Effector CD8-positive, alpha-beta T cell (primary cell): ENCODE measurements around the gene KSR1.
"Not testable (repeated sequence)": the region's sequence is repeated elsewhere in the genome, so short reads cannot be mapped to it uniquely, and the experiment has no call there.

Experiments
- DNase-seq: peaks from one replicate; lab custom pipeline; 2025; lab: John Stamatoyannopoulos, UW

The KSR1 gene

DNA sequence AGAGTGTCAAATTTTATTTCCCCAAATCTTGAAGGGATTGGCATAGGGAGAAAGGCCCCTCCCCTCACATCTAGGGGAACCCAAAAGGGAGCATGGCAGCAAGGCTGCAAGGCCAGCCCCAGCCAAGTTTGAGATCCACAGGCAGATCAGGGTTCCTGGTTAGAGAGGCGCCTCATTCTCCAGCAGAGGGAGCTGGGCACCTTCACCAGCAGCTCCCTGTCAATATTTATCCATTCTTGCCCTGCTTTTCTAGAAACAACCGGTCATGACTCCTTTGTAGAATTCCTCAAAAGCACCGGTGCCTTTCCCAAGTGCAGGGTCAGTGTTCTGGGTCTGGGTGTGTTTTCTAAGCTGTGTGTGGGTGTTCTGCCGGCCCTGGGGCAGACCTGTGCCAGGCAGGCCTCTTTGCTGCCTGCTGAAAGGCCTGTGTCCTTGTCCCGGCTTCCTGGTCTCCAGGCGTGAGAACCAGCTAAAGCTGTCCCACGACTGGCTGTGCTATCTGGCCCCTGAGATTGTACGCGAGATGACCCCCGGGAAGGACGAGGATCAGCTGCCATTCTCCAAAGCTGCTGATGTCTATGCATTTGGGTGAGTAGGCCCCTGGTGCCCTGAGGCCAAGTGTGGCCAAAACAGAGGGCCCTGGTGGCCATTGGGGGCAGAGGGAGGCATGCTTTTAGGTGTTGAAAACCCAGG is 153.5 kb downstream of the KSR1 start:
- DNase-seq, result no peak

DNA sequence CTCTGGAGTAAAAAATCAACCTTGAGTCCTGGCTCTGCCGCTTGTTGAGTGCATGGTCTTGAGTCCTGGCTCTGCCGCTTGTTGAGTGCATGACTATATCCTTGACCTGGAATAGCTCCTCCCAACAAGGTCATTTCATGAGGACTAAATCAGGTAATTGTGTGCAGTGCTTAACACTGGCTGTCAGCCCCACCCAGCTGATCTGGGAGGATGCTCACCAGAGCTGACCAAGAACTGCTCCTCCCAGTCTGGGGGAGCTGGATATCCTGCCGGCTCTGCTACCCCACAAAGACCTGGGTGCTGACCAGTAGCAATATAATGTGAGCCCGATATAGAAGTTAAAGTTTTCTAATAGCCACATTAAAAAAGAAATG is 154.0 kb downstream of the KSR1 start:
- DNase-seq, result no peak

DNA sequence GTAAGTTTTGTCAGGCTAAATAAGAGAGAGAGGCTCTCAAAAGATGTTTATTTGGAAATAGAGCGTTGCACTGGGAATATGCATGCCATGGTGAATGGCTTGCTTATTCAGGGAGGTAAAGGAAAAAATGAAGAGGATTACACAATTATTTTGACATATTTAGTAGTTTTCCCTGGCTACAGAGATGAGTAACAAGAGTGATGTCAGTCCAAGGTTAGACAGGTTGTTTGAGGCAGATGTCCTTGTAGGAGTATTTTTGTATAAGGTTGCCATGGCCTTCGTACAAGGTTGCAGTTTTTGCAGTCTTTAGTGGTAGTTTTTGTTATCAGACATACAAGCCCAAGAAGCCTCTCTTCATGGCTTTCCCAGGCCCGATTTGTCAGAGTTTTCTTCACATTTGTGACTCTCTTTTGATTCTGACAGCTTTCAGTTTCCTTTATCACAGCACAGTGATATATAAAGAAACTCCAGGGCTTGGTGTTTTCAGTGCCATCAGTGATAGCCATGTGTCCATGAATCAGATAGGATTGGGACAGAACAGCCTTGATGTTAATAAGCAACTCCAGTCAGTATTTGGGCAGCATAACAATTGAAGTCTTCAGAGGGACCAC is 156.0 kb downstream of the KSR1 start:
- no peak for DNase-seq

GRCh38 chr17:27613433-27613832 is 157.2 kb downstream of the KSR1 start:
- no peak for DNase-seq

- DNase-seq, result no peak
Measured at GRCh38 chr17:27615121-27615520, 158.9 kb downstream of the KSR1 start.

- no peak for DNase-seq
Measured at GRCh38 chr17:27616414-27616813, 160.2 kb downstream of the KSR1 start.

GRCh38 chr17:27618417-27618816 is 162.2 kb downstream of the KSR1 start:
- no peak for DNase-seq

DNA sequence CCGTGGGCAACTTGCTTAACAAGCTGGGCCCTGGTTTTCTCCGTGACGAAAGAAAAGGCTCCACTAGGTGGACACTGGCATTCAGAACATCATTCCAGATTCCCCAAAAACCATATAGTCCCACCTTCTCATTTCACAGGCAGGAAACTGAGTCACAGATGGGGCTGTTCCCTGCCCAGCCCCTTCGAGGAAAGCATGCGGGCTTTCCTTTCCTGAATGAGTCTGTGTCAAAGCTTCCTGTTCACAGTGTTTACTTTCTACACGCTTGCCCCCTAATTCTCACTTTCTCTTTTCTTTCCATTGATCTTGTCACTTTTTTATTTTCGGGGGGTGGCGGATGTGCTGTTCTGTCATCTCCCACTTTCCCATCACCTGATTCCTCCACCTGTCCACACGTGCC is 164.5 kb downstream of the KSR1 start:
- DNase-seq, result no peak

GRCh38 chr17:27621536-27621935 is 165.3 kb downstream of the KSR1 start:
- DNase-seq, result no peak

DNA sequence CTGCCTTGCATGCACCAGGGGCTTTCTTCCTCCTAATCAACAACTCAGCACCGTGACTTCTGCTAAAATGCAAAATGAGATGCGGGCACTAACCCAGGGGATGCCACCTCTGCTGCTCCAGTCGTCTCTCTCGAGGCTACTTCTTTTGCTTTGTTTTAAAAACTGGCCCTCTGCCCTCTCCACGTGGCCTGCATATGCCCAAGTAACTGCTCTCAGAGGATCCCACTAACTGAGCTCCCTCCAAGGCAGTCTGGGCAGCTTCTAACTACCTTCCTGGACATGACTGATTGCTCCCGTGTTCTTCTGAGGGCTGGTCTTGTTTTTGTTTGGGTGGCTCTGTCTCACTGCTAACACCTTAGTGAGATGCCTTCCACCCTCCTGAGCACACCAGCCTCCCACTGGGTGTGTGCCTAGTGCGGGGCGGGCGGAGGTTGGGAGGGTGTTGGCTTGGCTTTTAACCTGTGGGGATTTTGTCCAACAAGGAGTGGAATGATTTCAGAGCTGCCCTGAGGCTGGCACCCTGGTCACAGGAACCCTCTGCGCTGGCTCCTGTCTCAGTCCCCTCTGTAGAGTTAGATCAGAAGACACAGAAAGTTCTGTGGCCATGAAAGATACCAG is 165.8 kb downstream of the KSR1 start:
- no peak for DNase-seq

- no peak for DNase-seq
Measured at GRCh38 chr17:27622986-27623385, 166.7 kb downstream of the KSR1 start.

DNA sequence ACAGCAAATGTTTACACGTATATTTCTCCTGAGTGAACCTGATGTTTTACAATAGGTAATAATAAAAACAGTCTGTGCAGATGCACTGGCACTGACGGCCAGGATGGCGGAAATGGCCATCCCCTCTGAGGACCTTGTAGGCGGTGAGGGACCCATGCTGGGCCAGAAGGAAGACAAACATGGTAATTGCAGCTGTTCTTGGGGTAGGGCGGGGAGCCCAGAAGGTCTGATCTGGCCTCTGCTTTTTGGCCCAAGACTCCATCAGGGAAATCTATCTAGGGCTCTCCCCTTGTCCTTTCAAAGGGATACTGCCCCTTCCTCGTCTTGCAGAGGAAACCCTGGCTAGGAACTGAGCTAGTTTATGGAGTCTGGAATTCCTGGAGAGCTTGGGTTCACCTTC is 167.4 kb downstream of the KSR1 start:
- DNase-seq, result no peak

DNA sequence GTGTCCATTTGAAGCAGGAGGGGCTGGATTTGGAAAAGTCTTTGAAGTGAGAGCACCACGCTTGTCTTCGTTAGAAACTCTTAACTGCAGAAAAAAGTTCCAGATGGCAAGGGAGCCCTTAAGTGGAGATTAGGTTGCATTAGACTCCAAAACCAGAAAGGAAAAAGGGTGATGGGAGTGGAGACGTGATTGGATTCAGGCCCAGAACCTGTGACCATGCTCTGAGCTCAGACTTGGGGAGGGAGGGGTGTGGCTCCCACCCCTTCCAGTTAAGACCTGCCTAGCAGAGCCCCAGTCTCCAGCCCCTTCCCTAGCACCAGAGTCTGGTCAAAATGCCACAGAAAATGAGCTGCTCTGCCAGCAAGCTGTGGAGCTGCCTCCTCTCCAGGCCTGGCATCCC is 168.3 kb downstream of the KSR1 start:
- DNase-seq, result no peak

- DNase-seq, result no peak
Measured at GRCh38 chr17:27625856-27626255, 169.6 kb downstream of the KSR1 start.

GRCh38 chr17:27627514-27627913 is 171.3 kb downstream of the KSR1 start:
- DNase-seq, result no peak

DNA sequence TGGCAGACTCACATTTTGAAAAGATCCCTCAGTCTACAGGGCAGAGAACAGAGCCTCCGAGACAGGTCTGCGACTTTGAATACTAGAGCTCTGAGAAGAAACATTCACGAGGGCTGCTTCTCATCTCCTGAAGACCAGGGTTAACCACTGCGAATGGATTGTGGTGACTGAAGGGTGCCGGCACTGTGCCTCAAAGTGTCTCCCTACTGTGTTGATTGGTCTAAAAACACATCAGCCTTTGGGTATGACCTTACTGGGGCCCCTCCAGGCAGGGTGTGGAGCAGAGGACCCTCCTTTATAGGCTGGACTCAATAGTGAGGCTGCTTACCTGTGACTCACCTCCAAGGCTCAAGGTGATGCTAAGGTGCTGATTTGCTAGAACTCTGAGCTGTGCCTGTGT is 172.1 kb downstream of the KSR1 start:
- no peak for DNase-seq

DNA sequence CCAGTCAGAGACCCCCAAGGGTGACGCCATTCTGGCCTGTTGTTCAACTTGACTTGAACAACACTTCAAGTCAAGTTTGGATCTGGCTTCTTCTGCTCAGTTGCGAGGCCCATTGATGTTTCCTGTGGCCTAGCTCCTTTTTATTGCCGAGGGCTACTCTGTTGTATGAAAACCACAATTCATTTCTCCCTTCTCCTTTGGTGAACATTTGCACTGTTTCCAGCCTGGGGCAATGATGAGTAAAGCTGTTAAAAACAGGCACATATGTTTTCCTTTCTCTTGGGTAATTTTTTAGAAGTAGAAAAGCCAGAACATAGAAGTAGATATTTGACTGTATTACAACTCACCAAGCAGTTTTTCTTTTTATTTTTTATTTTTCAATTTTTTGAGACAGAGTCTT is 173.0 kb downstream of the KSR1 start:
- DNase-seq, result not testable (repeated sequence)

DNA sequence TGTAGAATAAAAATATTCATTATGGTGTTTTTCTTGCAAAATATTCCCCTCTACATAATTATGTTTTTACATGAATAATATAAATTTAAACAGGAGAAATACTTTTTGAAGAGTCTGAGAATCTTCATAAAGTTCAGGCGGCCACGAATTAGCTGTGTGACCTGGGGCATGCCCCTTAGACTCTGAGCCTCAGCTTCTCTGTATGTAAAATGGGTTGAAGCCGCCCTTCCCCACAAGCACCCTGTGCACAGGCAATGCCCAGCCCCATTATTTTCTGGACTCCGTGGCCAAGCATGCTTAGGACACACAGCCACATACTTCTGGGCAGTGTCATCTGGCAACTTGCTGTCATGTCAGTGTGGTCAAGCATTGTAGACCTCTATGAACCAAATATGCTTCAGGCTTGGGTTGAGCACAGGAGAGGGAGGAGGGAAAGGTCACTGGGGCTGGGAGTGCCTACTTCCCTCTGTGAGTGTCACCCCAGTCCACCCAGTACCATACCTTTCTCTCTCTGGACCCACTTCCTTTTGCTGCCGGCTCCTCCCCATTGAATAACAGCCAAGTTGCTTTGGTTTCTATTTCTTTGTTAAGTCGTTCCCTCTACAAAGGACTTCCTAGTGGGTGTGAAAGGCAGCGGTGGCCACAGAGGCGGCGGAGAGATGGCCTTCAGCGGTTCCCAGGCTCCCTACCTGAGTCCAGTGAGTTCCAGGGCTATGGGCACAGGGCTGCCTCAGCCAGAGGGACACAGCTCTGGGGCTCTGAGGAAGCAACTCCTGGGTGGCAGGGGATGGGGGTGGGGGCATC is 174.6 kb downstream of the KSR1 start, which contains the start of gene LGALS9:
TSS of gene LGALS9 (plus strand) at position 582 of the 804 bp plus-strand sequence. CDS start at position 660, 78 bp downstream.
- DNase-seq, result no peak

GRCh38 chr17:27631411-27631760 is 175.1 kb downstream of the KSR1 start:
- DNase-seq, result no peak

GRCh38 chr17:27631897-27632725 is 175.9 kb downstream of the KSR1 start:
- no peak for DNase-seq

DNA sequence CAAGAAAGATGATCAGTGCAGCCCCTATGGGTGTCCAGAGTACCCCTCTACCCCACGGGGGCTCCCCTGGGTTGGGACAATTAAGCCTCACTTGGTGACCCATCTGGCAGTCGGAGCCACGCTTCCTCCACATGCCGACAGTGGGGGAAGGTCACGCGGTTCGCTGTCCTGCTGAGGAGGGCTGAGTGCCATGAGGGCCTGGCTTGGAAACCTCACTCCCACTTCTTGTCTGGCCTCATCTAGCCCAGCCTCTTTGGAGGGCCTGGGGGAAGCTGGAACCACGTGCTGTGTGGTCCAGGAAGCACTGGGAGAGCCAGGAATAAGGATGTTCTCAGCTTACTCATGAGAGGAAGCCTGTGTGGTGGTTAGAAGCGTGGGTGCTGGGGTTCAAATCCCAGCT is 176.5 kb downstream of the KSR1 start:
- not testable (repeated sequence) for DNase-seq
